Measurements from ENCODE around the gene DDX41. TPM values are rescaled to one million over a fixed set of nuclear protein-coding genes. Genes with fewer than 3 reads are reported as not detected.

Gene DDX41
- total and polyA plus RNA-seq, 2 of the 13 experiments (the other 11 are each of a cell fraction or from before 2014, with no cell fraction given): 62.8 to 105 TPM

- 0 out of 2 replicates have a peak, but pooled peaks have one; percentile 24 for TF ChIP-seq KDM2A (CRISPR knock-in tag; IDR thresholded peaks at IDR 0.05; ENCODE audit: borderline replicate concordance, low read depth)
- TF ChIP-seq ZNF577 (CRISPR knock-in tag; IDR thresholded peaks at IDR 0.05; ENCODE audit: borderline replicate concordance, low read depth): no peak
- TF ChIP-seq IRF2 (CRISPR knock-in tag; IDR thresholded peaks at IDR 0.05): 0 out of 2 replicates have a peak, but pooled peaks have one; percentile 17
- TF ChIP-seq KAT2B (IDR thresholded peaks at IDR 0.05; ENCODE audit: borderline replicate concordance, low read depth, low read length): no peak
- no peak for TF ChIP-seq YEATS4 (CRISPR knock-in tag; IDR thresholded peaks at IDR 0.05; ENCODE audit: borderline replicate concordance)
- no peak for TF ChIP-seq LRRFIP1 (CRISPR knock-in tag; conservative IDR thresholded peaks at IDR 0.05)
- no peak for TF ChIP-seq RNF219 (CRISPR knock-in tag; IDR thresholded peaks at IDR 0.05)
- TF ChIP-seq MAZ (IDR thresholded peaks at IDR 0.05; ENCODE audit: borderline replicate concordance, low read depth, low read length): no peak
- 0 out of 2 replicates have a peak, but pooled peaks have one; percentile 19 for TF ChIP-seq MAZ (CRISPR knock-in tag; IDR thresholded peaks at IDR 0.05; ENCODE audit: low read depth)
- TF ChIP-seq ZNF616 (CRISPR knock-in tag; IDR thresholded peaks at IDR 0.05; ENCODE audit: low read depth): no peak
- TF ChIP-seq ZNF773 (CRISPR knock-in tag; IDR thresholded peaks at IDR 0.05; ENCODE audit: borderline replicate concordance): no peak
- TF ChIP-seq THYN1 (CRISPR knock-in tag; IDR thresholded peaks at IDR 0.05; ENCODE audit: borderline replicate concordance, low read depth): no peak
- TF ChIP-seq HNRNPK (IDR thresholded peaks at IDR 0.05; ENCODE audit: low read depth, low read length, poor library complexity, severe bottlenecking): peak; percentile 35
- TF ChIP-seq MEF2D (CRISPR knock-in tag; IDR thresholded peaks at IDR 0.05): no peak
- TF ChIP-seq, protein P1, sequence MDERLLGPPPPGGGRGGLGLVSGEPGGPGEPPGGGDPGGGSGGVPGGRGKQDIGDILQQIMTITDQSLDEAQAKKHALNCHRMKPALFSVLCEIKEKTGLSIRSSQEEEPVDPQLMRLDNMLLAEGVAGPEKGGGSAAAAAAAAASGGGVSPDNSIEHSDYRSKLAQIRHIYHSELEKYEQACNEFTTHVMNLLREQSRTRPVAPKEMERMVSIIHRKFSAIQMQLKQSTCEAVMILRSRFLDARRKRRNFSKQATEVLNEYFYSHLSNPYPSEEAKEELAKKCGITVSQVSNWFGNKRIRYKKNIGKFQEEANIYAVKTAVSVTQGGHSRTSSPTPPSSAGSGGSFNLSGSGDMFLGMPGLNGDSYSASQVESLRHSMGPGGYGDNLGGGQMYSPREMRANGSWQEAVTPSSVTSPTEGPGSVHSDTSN (CRISPR knock-in tag; IDR thresholded peaks at IDR 0.05): no peak
- TF ChIP-seq ZNF615 (CRISPR knock-in tag; IDR thresholded peaks at IDR 0.05; ENCODE audit: borderline replicate concordance): no peak
- no peak for TF ChIP-seq TEAD2 (CRISPR knock-in tag; IDR thresholded peaks at IDR 0.05)
These were observed 43.2 kb downstream of the DDX41 start, which contains the start of gene DBN1 (continued) for GRCh38 chr5:177473443-177474001.

Data from HepG2 (cell line).